IMR-90 (cell line): ENCODE results near the gene LMO1. TPM values are rescaled to one million over a fixed set of nuclear protein-coding genes. Genes with fewer than 3 reads are reported as not detected.

Experiments
- ATAC-seq: fragments of 200-7000 bp; cut with Tn5 transposase; 2 replicates; pipeline ENCODE4 v1.9.1; 2020; ENCODE audit warnings: low read depth, mild to moderate bottlenecking, moderate library complexity
- BruUV-seq: library from RNA; stranded (reverse); fragments of 400-500 nt; replicated peaks from 2 replicates; lab custom pipeline; 2021; lab: Mats Ljungman, UMichigan
- CTCF ChIA-PET: fragments of 300-600 bp; formaldehyde crosslinking; extraction: SDS; loops from one replicate; lab custom pipeline; 2021; ENCODE audit warnings: antibody characterized with exemption; lab: Yijun Ruan, JAX
- POLR2A ChIA-PET: fragments of 300-600 bp; sonication (Branson Sonifier 250); formaldehyde crosslinking; loops from one replicate; lab custom pipeline; 2022; ENCODE audit warnings: antibody characterized with exemption; ENCODE audit not compliant: unreplicated experiment; lab: Charles Lee
- DNase-seq: peaks from one replicate; pipeline ENCODE4 v3.0.0; 2013
- H2AFZ ChIP-seq: replicated peaks from 2 replicates; pipeline ENCODE3; 2013; ENCODE audit warnings: low read length, mild to moderate bottlenecking; ENCODE audit not compliant: poor library complexity
- H2AK5ac ChIP-seq: 2 replicates; pipeline ENCODE4 v1.6.1; 2013; ENCODE audit warnings: low read depth, low read length, inconsistent platforms
- H2AK9ac ChIP-seq: replicated peaks from 2 replicates; pipeline ENCODE3; 2013; ENCODE audit warnings: mild to moderate bottlenecking, low read depth, low read length, moderate library complexity; ENCODE audit not compliant: poor library complexity
- H2BK120ac ChIP-seq: 2 replicates; pipeline ENCODE4 v1.6.1; 2013; ENCODE audit warnings: low read depth, low read length, inconsistent platforms
- H2BK15ac ChIP-seq: 3 replicates; pipeline ENCODE4 v1.6.1; 2013; ENCODE audit warnings: low read depth, low read length, inconsistent platforms
- H2BK20ac ChIP-seq: 2 replicates; pipeline ENCODE4 v1.6.1; 2013; ENCODE audit warnings: low read depth, mild to moderate bottlenecking, inconsistent platforms, low read length, moderate library complexity
- H2BK5ac ChIP-seq: 2 replicates; pipeline ENCODE4 v1.6.1; 2013; ENCODE audit warnings: mild to moderate bottlenecking, low read depth, low read length, inconsistent platforms; ENCODE audit not compliant: poor library complexity, severe bottlenecking
- H3K14ac ChIP-seq: replicated peaks from 2 replicates; pipeline ENCODE4 v1.6.1; 2013; ENCODE audit warnings: low read depth, low read length, inconsistent platforms
- H3K18ac ChIP-seq: 2 replicates; pipeline ENCODE4 v1.6.1; 2013; ENCODE audit warnings: low read depth, low read length, control low read depth
- H3K23ac ChIP-seq: 2 replicates; pipeline ENCODE4 v1.6.1; 2013; ENCODE audit warnings: low read depth, low read length, inconsistent platforms
- H3K27ac ChIP-seq: 2 replicates; pipeline ENCODE4 v1.5.1; 2013; ENCODE audit warnings: mild to moderate bottlenecking, control low read depth, low read length; ENCODE audit not compliant: insufficient read depth
- H3K27me3 ChIP-seq: 2 replicates; pipeline ENCODE4 v1.6.1; 2013; ENCODE audit warnings: low read length; ENCODE audit not compliant: control insufficient read depth, insufficient read depth
- H3K36me3 ChIP-seq: 2 replicates; pipeline ENCODE4 v1.6.1; 2013; ENCODE audit warnings: low read length, mixed read lengths; ENCODE audit not compliant: control insufficient read depth, insufficient read depth
- H3K4ac ChIP-seq: 2 replicates; pipeline ENCODE4 v1.6.1; 2013; ENCODE audit warnings: low read depth, low read length, inconsistent platforms
- H3K4me1 ChIP-seq: 2 replicates; pipeline ENCODE4 v1.6.1; 2013; ENCODE audit warnings: low read length, mixed read lengths; ENCODE audit not compliant: control insufficient read depth, insufficient read depth
- H3K4me2 ChIP-seq: 2 replicates; pipeline ENCODE4 v1.6.1; 2013; ENCODE audit warnings: low read depth, mild to moderate bottlenecking, control low read depth, low read length, moderate library complexity
- H3K4me3 ChIP-seq: 2 replicates; pipeline ENCODE4 v1.5.1; 2013; ENCODE audit warnings: low read depth, mild to moderate bottlenecking, control low read depth, low read length, moderate library complexity; ENCODE audit not compliant: insufficient read depth
- H3K56ac ChIP-seq: 2 replicates; pipeline ENCODE4 v1.6.1; 2013; ENCODE audit warnings: low read length, inconsistent platforms; ENCODE audit not compliant: insufficient read depth; ENCODE audit errors: extremely low read depth
- H3K79me1 ChIP-seq, 2 experiments: 2 replicates each; pipeline ENCODE4 v1.6.1; 2013; ENCODE audit warnings: low read length in 2 of 2, inconsistent platforms in 1 of 2, low read depth in 1 of 2
- H3K9ac ChIP-seq: 2 replicates; pipeline ENCODE4 v1.6.1; 2013; ENCODE audit warnings: low read depth, low read length, control low read depth
- H3K9me1 ChIP-seq: 2 replicates; pipeline ENCODE4 v1.6.1; 2013; ENCODE audit warnings: low read length, inconsistent platforms; ENCODE audit not compliant: insufficient read depth
- H3K9me3 ChIP-seq: 2 replicates; pipeline ENCODE4 v1.6.1; 2013; ENCODE audit warnings: low read length; ENCODE audit not compliant: control insufficient read depth, insufficient read depth
- H4K20me1 ChIP-seq: 2 replicates; pipeline ENCODE4 v1.6.1; 2013; ENCODE audit warnings: low read length, inconsistent platforms; ENCODE audit not compliant: insufficient read depth
- H4K5ac ChIP-seq: 2 replicates; pipeline ENCODE4 v1.6.1; 2013; ENCODE audit warnings: mild to moderate bottlenecking, low read depth, low read length, control low read depth
- H4K8ac ChIP-seq, 2 experiments: 2 replicates each; pipeline ENCODE4 v1.6.1; 2013; ENCODE audit warnings: low read depth in 2 of 2, low read length in 2 of 2, control low read depth in 1 of 2, inconsistent platforms in 1 of 2
- H4K91ac ChIP-seq: 2 replicates; pipeline ENCODE4 v1.6.1; 2013; ENCODE audit warnings: low read depth, low read length, inconsistent platforms; ENCODE audit not compliant: insufficient read depth
- CEBPB ChIP-seq: IDR thresholded peaks from 2 replicates; pipeline ENCODE4 v1.6.1; 2012; ENCODE audit warnings: low read depth, low read length, improper control_type of control experiment
- CHD1 ChIP-seq: IDR thresholded peaks from 2 replicates; pipeline ENCODE4 v1.6.1; 2012; ENCODE audit warnings: low read depth, low read length, improper control_type of control experiment
- ELK1 ChIP-seq: fragments of 150-350 bp; IDR thresholded peaks from 2 replicates; pipeline ENCODE4 v1.6.1; 2016; ENCODE audit warnings: low read depth, mild to moderate bottlenecking, low read length, moderate library complexity, borderline replicate concordance
- MAZ ChIP-seq: IDR thresholded peaks from 2 replicates; pipeline ENCODE4 v1.6.1; 2012; ENCODE audit warnings: low read depth, mild to moderate bottlenecking, low read length, improper control_type of control experiment, moderate library complexity, borderline replicate concordance
- POLR2A ChIP-seq: IDR thresholded peaks from 2 replicates; pipeline ENCODE4 v1.6.1; 2012; ENCODE audit warnings: mild to moderate bottlenecking, low read depth, low read length
- RAD21 ChIP-seq: IDR thresholded peaks from 2 replicates; pipeline ENCODE4 v1.6.1; 2012; ENCODE audit warnings: low read length, improper control_type of control experiment
- RCOR1 ChIP-seq: IDR thresholded peaks from 2 replicates; pipeline ENCODE4 v1.6.1; 2012; ENCODE audit warnings: mild to moderate bottlenecking, low read length, improper control_type of control experiment; ENCODE audit not compliant: insufficient replicate concordance
- SMC3 ChIP-seq: fragments of 150-350 bp; IDR thresholded peaks from 2 replicates; pipeline ENCODE4 v1.6.1; 2016; ENCODE audit warnings: low read depth, mild to moderate bottlenecking, antibody characterized with exemption, low read length, moderate library complexity
- WGBS, 2 experiments: methylation state at CpG; one replicate each; pipeline versions ENCODE4 v1.1.5 to v1.1.7; 2013; ENCODE audit warnings: missing lambda C conversion rate in 2 of 2; ENCODE audit not compliant: insufficient read length in 1 of 2; ENCODE audit errors: extremely low coverage in 2 of 2; 5-methylcytosine and 5-hydroxymethylcytosine counted together
- dilution Hi-C: fragments of 300-500 bp; cut with HindIII; formaldehyde crosslinking; loops from one replicate; pipeline ENCODE4 v1.14.3; 2018; ENCODE audit warnings: low sequenced_read_pairs; ENCODE audit not compliant: unreplicated experiment
- in situ Hi-C: fragments of 300-500 bp; cut with MboI; formaldehyde crosslinking; loops from 3 replicates; pipeline ENCODE4 v1.14.3; 2019; ENCODE audit warnings: low sequenced_read_pairs, inconsistent platforms, mixed read lengths
- intact Hi-C: fragments of 100-400 bp; cut with micrococcal nuclease; formaldehyde crosslinking; loops from 2 replicates; pipeline ENCODE4 v1.10.0; 2022
- polyA plus RNA-seq, 3 experiments: library from polyadenylated mRNA; depleted of rRNA; stranded (reverse); fragments of >200 nt; gene quantifications; 2 replicates each; pipeline ENCODE4 v1.2.3, GENCODE V29; 2012; ENCODE audit warnings: low replicate concordance in 1 of 3
- total RNA-seq: library from RNA; depleted of rRNA; stranded (reverse); fragments of >200 nt; gene quantifications from 2 replicates; pipeline ENCODE4 v1.2.3, GENCODE V29; 2012
- TF ChIP-seq, protein P1 (sequence below): fragments of 150-350 bp; IDR thresholded peaks from 2 replicates; pipeline ENCODE4 v1.6.1; 2017; ENCODE audit warnings: mild to moderate bottlenecking, antibody characterized with exemption, low read length, low read depth
- TF ChIP-seq, protein P2 (sequence below): conservative IDR thresholded peaks from 2 replicates; pipeline ENCODE4 v1.5.1; 2012; ENCODE audit warnings: mild to moderate bottlenecking, low read depth, low read length, improper control_type of control experiment

The LMO1 gene
- total and polyA plus RNA-seq, 2 of the 4 experiments (the other 2 are of a cell fraction): not detected

GRCh38 chr11:8204596-8204995, 59.1 kb downstream of the LMO1 start:
- Histone ChIP-seq H3K9me1 (no peaks in the 10 kb centered on the region), H2AK5ac (no peak overlapping the region), H3K23ac (no peak overlapping the region), H2BK5ac (no peak overlapping the region), H3K56ac (no peak overlapping the region), H4K5ac (no peak overlapping the region), H3K4me3 (no peak overlapping the region), H4K20me1 (no peaks in the 10 kb centered on the region), H3K79me1 (no peaks in the 10 kb centered on the region), H4K8ac (no peak overlapping the region), H3K9ac (no peak overlapping the region), H2BK120ac (no peak overlapping the region), H3K14ac (no peak overlapping the region), H3K9me3 (no peaks in the 10 kb centered on the region), H3K4ac (no peak overlapping the region), H3K18ac (no peak overlapping the region), H2BK15ac (no peak overlapping the region), H3K27me3 (peaks cover 26% of the 10 kb centered on the region), H3K4me1 (no peaks in the 10 kb centered on the region), H4K91ac (no peak overlapping the region), H2BK20ac (no peak overlapping the region), H2AK9ac (no peak overlapping the region), H3K27ac (no peak overlapping the region), H2AFZ (no peak overlapping the region), H3K4me2 (no peak overlapping the region), H3K36me3 (no peaks in the 10 kb centered on the region)
- ATAC-seq: no peak
- ChIA-PET POLR2A (no interaction called here), CTCF (interaction anchor here (1.2 kb wide), 1 partner anchor 11 kb away, joined by 3 read pairs; no protein-coding TSS in a partner anchor)
- intact Hi-C loops: no loop called here
- DNase-seq: no peak
- 100% methylated on average over 2 of the region's 5 CpGs; no CpG with 5 or more reads in 1 of the 2 experiments for WGBS, 2 experiments
- no TSS peak for BruUV-seq
- TF ChIP-seq, protein P1, sequence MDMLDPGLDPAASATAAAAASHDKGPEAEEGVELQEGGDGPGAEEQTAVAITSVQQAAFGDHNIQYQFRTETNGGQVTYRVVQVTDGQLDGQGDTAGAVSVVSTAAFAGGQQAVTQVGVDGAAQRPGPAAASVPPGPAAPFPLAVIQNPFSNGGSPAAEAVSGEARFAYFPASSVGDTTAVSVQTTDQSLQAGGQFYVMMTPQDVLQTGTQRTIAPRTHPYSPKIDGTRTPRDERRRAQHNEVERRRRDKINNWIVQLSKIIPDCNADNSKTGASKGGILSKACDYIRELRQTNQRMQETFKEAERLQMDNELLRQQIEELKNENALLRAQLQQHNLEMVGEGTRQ: no peak
- no peak for TF ChIP-seq CEBPB
- TF ChIP-seq RCOR1: no peak
- TF ChIP-seq SMC3: no peak
- TF ChIP-seq MAZ: no peak
- TF ChIP-seq ELK1: no peak
- no peak for TF ChIP-seq POLR2A
- TF ChIP-seq CHD1: no peak
- TF ChIP-seq, protein P2, sequence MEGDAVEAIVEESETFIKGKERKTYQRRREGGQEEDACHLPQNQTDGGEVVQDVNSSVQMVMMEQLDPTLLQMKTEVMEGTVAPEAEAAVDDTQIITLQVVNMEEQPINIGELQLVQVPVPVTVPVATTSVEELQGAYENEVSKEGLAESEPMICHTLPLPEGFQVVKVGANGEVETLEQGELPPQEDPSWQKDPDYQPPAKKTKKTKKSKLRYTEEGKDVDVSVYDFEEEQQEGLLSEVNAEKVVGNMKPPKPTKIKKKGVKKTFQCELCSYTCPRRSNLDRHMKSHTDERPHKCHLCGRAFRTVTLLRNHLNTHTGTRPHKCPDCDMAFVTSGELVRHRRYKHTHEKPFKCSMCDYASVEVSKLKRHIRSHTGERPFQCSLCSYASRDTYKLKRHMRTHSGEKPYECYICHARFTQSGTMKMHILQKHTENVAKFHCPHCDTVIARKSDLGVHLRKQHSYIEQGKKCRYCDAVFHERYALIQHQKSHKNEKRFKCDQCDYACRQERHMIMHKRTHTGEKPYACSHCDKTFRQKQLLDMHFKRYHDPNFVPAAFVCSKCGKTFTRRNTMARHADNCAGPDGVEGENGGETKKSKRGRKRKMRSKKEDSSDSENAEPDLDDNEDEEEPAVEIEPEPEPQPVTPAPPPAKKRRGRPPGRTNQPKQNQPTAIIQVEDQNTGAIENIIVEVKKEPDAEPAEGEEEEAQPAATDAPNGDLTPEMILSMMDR: no peak
- no peak for TF ChIP-seq RAD21
- dilution Hi-C loops: no loop called here
- in situ Hi-C loops: no loop called here
